ENCODE results near the gene HOXA9.

The HOXA9 gene

DNA sequence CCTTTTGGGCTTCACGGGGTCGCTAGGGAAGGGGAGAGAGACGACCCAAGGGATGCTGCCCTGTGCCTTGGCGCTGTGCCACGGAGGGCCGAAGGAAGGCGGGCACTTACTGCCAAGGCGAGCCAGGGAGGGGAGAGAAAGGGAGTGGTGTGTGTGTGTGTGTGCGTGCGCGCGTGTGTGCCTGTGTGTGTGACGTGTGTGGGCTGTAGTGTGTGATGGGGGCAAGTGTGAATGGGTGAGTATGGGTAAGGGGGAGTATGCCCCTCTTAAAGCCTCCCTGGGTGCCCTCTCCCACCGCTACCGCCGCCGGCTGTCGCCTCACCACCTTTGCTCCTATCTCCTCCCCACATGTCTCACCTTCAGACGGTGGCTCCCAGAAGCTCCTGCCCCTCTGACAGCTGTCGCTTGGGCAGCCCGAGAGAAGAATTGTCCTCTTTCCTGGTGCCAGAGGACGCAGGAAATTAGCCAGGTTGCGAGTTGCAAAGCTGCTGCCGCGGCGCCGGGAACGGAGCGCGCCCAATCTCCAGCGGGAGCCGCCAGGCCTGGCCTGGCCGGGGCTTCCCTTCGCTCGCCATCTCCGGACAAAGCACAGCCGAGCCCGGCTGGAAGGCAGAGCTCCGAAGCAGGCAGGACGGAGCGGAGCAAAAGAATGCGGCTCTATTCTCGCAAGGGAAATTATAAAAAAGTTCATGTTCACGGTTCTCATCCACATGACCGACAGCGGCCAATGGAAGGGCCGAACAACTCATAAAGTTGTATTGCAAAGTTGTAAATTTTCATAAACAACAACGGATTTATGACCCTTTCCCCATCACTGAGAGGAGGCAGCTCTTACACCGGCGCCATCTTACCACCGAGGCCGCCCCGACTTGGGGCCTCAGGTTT, 13.2 kb downstream of the HOXA9 start, which contains the start of gene HOXA3:
Gene HOXA3 (minus strand): TSS at position 653 of the 885 bp plus-strand sequence. CDS start 41,943 bp downstream, outside the sequence.
- FAIRE-seq: peak; percentile 98

DNA sequence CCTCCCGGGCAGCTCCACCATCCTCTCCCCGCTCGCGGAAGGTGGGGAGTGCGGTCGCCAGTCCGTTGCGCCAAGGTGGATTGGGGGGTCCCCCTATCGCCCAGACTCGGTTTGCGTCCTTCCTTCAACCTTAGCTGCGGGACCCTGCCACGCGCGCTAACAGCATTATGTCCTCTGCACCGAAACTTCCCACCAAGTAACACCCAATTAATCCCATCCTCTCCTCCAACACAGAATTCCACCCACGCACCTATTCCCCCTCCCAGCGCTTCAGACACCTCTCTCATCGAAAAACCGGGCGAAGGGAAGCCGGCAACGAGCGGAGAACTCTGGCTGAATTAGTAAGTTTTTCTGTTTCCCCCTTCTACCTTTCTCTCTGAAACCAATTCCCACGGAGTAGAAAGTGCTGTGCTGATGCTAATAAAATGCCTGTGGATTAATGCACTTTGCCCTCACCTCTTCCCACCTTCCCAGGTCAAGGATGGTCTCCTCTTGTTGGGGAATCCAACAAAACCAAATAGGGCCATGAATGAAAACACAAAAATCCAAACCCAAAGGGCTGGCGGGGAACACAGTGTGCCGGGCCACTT, 13.9 kb downstream of the HOXA9 start:
- FAIRE-seq: no peak

DNA sequence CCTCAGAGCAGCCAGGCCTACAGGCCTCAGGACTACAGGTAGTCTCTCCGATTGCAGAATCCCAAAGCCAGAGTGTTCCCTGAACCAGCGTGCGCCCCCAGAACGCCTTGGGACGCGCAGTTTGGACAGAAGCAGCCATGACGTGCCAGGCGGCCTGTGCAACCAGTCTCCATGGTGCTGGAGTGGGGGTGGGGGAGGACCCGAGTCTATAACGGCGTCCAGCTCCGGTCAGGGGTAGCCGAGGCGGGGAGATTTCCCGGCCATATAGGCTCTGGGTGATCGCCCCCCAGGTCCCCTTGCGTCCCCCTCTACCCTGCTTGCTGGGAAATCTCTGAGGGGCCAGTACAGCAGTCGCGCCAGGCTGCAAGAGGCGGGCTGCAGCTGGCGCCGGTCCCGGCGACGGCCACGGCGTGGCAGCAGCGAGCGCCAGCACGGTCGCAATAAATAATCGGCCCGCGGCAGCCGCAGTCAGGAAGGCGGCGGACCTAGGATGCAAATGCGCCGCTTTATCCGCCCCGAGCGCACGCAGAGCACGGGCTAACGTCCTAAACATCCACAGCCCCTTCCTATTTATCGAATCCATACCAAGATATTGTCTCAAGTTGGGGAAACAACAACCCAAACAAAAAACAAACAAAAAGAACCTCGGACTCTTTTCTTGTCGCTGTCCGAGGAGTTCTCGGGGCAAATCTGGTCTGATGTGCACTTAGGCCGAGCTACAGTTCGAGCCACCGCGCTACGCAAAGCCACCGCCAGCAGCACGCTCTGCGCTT, 14.6 kb downstream of the HOXA9 start:
- peak; percentile 80 for FAIRE-seq

DNA sequence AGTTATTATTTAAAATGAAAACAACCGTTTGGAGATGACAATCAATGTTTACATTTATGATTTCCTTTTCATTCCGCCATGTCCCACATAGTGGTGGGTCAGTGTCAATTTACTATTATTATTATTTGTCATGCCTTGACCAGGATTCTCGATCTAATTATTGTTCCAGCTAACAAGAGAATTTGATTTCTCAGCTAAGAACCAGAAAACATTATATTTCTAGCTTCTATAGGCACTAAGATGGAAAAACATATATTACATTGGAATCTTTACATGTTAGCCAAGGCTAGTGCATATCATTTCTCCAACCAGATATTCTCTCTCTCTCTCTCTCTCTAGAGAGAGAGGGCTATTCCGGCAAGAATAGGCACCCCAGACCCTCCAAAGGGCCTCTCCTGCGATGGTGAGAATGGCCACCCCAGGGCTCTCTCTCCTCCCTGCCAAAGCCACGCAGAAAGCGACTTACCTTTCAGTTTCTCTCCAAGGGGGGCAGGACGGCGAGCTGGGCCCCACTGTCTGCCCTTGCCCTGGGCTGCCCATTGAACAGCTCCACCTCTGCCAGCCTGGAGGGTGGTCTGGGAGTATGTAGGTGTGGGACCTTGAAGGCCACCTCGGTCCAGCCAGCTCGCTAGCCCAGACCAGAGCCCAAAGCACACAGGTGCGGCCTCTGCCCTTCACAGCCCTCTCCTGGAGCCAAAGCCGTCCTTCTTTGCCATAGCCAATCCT, 15.3 kb downstream of the HOXA9 start:
- FAIRE-seq: no peak

DNA sequence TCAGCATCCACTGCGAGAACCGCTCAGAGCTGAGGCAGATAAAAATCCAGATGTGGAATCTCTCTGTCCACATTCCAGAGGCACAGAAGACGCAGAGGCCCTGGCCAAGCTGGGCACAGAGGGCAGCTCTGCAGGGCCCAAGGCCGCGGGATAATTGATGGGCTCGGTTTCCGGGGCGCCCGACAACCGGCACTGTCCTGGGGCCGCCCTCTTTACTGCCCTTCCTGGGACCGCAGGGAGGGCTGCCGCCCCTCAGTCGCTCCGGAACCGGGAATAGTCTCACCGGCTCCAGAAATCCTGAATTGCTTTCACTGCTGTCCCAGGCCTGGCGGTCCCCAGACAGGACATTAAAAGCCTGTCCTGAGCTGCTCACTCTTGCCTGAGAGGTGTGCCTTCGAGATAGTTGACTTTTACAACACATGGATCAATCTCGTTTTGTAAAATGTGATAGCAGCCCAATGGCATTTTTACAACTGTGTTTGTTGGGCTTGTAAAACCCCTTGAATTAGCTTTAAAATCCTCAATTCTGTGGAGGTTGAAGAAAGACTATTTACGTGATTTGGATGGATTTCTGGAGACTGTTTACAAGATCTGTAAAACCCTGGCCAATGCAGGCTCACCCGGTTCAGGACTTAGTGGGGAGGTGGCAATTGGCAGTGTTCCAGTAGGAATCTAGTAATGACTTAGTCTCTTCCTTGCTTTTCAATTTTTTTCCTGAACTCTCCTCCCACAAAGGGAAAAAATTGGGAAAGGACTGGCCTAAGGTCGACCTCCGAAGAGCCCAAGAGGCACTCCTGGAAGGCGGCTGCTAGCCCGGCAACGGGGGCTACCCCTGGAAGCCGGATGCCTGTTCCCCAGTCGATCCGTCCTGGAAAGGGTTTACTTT, 16.3 kb downstream of the HOXA9 start:
- FAIRE-seq: peak; percentile 71

DNA sequence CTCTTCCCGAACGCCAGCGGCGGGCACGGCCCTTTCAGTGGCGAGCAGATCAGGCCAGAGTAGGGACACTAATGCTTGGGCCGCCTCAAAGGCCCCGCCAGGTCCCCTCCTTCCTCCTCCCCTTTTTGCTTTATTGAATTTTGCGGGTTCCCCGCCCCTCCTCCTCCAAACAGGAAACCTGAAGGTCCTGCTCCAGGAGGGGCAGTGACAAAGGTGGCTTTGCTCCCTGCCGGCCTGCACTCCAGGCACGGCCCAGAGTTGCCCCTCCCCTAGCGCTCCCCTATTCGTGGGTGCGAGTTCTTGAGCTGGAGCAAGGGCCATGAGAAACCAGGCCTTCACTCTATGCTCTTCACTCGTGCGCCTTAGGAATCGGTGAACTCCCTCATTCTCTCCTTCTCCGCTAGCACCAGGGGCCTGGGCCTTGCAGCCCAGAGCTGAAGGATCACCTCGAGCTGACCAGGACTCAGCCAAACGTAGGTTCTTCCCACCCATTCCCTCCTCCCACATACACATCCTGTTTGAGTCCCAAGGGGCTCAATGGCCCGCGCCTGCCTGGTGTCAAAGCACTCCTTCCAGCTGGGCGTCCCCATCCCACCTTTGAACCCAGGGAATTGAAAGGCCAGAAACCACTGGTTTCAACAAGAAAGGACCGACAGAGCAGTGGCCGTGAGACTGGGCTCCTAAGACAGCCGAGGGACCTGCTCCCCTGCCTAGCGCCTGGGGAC, 17.1 kb downstream of the HOXA9 start:
- FAIRE-seq: no peak

DNA sequence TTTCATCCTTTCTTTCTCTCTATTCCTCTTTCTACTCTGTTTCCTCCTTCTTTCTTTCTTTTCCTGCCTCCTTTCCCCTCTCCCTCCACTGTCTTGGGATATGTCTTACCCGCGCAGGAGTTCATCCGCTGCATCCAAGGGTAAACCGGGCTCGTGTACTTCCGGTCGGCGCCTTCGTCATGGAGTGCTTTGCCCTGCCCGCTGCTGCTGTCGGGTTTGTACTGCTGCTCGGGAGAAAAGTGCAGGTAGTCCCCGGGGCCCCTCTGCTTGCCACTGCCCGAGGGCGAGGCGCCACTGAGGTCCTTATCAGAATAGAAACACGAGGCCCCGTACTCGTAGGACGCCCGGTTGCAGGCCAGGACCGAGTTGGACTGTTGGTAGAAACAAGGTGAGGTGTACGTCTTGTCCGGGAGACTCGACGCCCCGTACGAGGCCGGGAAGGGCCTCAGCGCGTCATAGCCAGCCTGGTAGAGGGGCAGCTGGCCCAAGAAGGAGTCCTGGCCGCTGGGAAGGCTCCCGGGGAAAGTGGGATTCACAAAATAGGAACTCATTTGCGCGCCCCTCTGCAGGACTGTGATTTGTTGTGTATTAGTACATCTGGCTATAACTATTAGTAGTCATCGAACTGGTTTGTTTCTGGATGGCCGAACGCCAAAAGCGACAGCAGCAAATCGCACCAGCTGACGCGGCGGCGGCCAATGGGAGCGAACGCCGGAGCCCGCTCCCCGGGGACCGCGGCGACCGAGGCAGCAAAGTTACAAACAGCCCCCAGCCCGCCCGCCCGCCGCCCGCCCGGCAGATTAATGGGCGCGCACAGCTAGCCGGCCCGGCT, 17.9 kb downstream of the HOXA9 start, which contains the start of gene HOXA6:
Gene HOXA6 (minus strand): TSS at position 576 of the 832 bp plus-strand sequence. CDS start 25 bp downstream, at position 551.
- no peak for FAIRE-seq

DNA sequence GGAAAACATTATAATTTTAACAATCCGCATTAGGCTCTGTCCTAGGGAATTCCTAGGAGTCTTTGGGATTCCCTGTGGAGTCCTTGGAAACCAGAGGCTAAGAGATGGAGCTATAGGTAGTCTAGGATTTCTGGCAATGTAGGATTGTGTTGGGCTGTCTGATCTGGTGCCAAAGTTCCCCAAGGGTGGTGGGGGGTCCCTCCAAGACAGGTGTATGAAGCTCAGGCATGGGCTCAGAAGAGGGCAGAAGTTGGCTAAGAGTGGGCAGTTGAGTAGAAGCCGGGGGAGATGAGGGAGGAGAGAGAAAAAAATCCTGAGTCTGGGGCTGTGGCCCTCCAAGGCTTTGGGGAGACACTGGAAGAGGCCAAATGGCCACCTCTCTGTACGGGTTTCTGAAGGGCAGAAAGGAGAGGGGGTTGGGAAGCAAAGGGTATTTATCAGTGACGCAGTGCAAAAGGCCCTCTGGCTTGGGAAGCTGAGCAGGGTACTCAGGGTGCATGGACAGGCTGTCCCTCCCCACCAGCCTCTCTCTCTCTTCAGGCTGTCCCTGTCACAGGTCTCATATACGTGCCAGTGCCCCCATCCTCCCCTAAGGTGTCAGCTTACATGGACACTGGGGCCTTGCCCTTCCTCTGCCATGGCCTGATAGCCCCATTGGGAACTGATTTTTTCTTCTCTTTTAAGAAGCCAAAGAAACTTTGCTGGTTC, 18.7 kb downstream of the HOXA9 start:
- no peak for FAIRE-seq

DNA sequence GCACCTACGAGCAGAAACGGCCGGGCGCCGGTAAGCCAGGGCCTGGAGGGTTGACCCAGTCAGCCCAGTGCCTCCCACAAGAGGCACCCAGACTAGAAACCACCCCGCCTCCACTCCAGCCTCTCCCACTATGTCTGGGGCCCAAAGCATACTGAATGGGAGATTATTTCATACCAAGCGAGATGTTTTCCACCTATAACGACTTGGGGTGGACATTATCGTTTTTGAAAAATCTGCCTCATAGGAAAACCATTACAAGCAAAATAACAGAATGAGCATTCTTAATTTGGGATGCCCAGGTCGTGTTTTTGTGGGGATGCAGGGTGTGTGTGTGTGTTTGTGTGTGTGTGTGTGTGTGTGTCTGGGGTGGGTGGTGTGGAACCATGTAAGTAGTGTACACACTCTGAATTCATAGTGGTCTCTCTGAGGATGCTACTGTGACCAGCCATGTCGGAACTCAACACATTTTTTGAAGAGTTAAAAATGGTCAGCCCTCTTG, 19.4 kb downstream of the HOXA9 start:
- FAIRE-seq: no peak

DNA sequence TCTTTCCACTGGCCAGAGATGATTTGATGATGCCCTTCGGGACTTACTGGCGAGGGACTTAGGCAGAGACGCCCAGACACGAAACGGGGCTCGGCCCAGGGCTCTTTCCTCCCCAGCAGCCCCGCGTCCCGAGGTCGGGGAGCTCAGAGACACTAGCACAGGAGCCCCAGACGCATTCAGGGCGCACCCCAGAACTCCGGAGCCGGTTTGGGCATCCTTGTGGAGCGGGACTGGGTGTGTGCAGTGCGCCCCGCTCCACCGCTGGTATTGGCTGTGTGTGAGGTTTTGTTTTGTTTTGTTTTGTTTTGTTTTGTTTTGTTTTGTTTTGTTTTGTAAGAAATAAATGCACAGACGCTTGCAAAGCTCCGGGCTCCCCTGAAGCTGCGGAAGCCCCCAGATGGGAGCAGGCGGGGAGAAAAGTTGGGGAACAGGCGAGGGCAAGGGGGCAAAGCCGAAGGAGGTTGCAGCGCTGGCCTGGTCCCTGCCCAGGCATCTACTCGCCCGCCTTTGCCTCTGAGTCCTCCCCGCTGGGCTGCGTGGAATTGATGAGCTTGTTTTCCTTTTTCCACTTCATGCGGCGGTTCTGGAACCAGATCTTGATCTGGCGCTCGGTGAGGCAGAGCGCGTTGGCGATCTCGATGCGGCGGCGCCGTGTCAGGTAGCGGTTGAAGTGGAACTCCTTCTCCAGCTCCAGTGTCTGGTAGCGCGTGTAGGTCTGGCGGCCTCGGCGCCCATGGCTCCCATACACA, 20.0 kb downstream of the HOXA9 start:
- FAIRE-seq: no peak

DNA sequence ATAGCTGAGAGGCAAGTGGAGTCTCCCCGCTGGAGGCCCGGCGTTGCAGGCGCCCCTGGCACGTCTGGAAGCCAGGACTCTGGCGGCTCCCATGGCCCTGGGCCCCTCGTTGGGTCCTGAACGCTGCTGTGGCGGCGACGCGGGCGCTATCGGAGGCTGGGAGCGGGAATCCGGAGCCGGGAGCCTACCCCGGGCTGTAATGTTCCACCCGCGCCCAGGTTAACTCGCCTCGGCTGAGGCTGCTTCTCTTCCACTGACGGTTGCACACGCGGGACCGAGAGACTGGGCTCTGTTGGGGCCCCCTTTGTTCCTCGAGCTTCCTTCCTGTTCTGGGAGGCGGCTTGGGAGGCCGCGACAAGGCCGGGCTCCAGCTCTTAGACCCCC, 20.6 kb downstream of the HOXA9 start:
- no peak for FAIRE-seq

DNA sequence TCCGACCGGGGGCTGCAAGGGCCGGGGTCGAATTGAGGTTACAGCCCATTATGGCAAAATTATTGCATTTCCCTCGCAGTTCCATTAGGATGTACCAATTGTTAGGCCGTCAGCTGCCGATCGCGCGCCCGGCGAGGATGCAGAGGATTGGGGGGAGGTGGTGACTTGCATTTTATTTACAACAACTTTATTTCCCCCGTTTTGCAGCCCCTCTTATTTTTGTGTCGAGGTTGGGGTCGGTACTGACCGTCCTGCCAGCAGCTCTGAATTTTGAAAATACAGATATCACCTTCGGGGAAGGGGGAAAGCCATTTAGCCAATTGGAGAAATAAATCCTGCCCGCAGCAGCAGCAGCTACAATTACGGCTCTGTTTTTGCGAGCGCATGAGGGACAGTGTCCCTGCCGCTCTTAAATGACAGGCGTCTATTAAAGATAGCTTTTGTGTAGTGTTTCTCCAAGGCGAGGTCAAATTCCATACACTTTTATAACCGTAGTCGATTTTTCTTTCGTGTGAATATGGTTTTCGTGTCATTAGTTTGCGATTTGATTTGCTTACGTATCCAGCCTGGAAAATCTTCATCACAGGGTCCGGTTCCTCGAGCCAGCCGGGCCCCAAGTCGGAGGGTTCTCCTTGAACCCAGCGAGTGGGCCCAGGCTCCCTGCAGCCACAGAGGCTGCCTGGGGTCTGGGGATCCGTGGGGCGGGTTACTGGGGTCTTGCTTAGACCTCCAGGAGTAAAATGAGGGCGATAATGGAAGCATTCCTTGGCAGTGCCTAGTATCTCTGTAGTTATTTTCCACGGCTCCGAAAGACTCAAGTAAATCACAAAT, 21.2 kb downstream of the HOXA9 start:
- FAIRE-seq: no peak

DNA sequence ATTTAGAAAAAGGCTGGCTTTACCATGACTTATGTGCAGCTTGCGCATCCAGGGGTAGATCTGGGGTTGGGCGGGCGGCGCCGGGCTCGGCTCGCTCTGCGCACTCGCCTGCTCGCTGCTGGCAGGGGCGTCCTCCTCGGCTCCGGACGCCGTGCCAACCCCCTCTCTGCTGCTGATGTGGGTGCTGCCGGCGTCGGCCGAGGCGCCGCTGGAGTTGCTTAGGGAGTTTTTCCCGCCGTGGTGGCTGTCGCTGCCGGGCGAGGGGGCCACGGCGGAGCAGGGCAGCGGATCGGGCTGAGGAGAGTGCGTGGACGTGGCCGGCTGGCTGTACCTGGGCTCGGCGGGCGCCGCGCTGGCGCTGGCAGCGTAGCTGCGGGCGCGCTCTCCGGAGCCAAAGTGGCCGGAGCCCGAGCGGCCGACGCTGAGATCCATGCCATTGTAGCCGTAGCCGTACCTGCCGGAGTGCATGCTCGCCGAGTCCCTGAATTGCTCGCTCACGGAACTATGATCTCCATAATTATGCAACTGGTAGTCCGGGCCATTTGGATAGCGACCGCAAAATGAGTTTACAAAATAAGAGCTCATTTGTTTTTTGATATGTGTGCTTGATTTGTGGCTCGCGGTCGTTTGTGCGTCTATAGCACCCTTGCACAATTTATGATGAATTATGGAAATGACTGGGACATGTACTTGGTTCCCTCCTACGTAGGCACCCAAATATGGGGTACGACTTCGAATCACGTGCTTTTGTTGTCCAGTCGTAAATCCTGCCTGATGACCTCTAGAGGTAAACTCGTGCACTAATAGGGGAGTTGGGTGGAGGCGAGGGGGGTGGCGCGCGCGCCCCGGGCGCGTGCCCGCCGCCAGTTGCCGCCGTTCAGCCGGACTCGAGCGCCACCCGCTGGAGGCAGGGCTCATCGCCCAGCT, 22.1 kb downstream of the HOXA9 start, which contains the start of gene HOXA5:
Gene HOXA5 (minus strand): TSS at position 659 of the 927 bp plus-strand sequence. CDS start 74 bp downstream, at position 585.
- no peak for FAIRE-seq

DNA sequence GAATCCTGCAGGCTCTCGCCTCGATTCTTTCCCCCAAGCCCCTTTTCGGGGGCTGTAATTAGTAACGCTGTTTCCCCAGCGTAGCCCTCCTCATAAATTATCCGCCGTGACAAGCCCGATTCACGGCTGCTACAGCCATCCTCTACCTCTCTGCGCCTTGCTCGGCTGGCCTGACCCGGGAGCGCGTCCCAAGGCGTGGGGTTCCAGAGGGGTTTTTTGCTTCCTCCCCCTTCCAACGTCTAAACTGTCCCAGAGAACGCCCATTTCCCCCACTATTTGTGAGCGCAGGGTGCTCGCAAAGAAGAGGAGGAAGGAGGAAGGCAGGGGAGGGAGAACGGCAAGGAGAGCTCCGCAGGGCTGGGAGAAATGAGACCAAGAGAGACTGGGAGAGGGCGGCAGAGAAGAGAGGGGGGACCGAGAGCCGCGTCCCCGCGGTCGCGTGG, 22.7 kb downstream of the HOXA9 start:
- no peak for FAIRE-seq

DNA sequence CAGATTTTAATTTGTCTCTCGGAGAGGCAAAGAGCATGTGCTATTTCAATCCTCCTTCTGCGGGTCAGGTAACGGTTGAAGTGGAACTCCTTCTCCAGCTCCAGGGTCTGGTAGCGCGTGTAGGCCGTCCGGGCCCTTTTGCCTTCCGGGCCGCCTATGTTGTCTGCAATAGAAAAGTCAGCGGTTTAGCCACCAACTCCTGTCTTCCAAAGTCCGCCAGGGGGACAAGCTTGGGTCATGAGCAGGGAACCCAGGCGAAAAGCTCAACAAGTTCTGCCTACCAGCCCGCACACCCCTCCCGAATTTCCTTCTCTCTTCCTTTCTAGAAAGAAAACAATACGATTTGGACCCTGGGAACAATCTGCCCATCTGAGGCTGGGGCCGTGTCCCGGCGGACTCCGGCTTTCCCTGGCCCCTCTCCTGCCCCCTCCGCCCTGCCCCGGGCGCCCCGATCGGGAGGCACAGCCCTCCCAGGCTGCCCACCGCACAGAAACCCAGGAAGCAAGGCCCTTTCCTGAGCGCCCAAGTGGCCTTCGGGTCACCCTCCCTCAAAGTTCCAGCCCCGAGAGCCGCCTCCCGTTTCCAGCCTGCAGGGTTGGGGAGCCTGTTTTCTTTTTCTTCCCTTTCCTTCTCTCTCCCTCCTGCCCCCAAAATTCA, 23.3 kb downstream of the HOXA9 start:
- no peak for FAIRE-seq

All from G401.6 (cell line).